Measurements from ENCODE around the gene E2F2. TPM values are rescaled to one million over a fixed set of nuclear protein-coding genes. Genes with fewer than 3 reads are reported as not detected.

Gene E2F2
- total RNA-seq, 1 experiment from 2014 or later, result 0.89 TPM

DNA sequence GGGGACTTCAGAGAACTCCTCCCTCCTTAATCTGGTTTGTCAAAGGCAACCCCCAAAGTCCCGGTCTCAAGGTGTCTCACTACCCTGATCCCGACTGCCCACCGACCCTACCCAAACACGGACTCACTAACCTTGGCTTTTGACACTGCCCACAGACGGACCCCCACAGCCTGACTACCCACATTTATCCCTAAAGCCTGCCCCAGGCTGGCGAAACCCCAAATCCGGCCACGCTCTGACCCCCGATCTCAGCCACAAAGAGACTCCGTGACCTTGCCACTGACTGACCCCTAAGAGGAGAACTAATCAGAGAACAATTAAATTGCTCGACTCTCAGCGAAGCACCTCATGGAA lies 23.1 kb upstream of the E2F2 start:
- BruUV-seq (replicated peaks), result no TSS peak
- intact Hi-C loops (cut with micrococcal nuclease), result no loop called here
- CTCF ChIA-PET, result interaction anchor here (0.6 to 21.7 kb wide), 5 partner anchors 9 to 560 kb away, joined by 3 to 472 read pairs (median 3); no protein-coding TSS in a partner anchor

GRCh38 chr1:23553231-23554126 lies 22.4 kb upstream of the E2F2 start:
- H3K27ac Mint-ChIP-seq (ENCODE audit: low read depth, unreplicated experiment), result peak overlapping the region; percentile 6
- H3K4me3 Mint-ChIP-seq (ENCODE audit: unreplicated experiment), result peak overlapping the region; percentile 94
- H3K4me1 Mint-ChIP-seq (ENCODE audit: insufficient read depth, unreplicated experiment), result peaks cover 26% of the 10 kb centered on the region
- H3K27me3 Mint-ChIP-seq (ENCODE audit: insufficient read depth, unreplicated experiment), result no peaks in the 10 kb centered on the region
- no peaks in the 10 kb centered on the region for H3K9me3 Mint-ChIP-seq (ENCODE audit: unreplicated experiment)
- ChIA-PET CTCF (interaction anchor here (0.6 to 21.7 kb wide), 6 partner anchors 9 to 343 kb away, joined by 3 to 472 read pairs (median 3); no protein-coding TSS in a partner anchor), POLR2A (interaction anchor here (0.6 to 8.5 kb wide), 6 partner anchors 12 to 86 kb away, joined by 3 to 131 read pairs (median 4); no protein-coding TSS in a partner anchor)
- intact Hi-C loops (cut with micrococcal nuclease), result no loop called here
- BruUV-seq (replicated peaks), result no TSS peak
- no peak for TF ChIP-seq CTCF (IDR thresholded peaks at IDR 0.05; ENCODE audit: unreplicated experiment)
- H3K36me3 Mint-ChIP-seq (ENCODE audit: insufficient read depth, unreplicated experiment), result peaks cover 5% of the 10 kb centered on the region
- DNase-seq (ENCODE audit: unreplicated experiment), result no peak

More for the DNA sequence above, 23.1 kb upstream of the E2F2 start:
- Mint-ChIP-seq H3K4me1 (ENCODE audit: insufficient read depth, unreplicated experiment) (peaks cover 26% of the 10 kb centered on the region), H3K4me3 (ENCODE audit: unreplicated experiment) (peak overlapping the region; percentile 94), H3K27me3 (ENCODE audit: insufficient read depth, unreplicated experiment) (no peaks in the 10 kb centered on the region), H3K27ac (ENCODE audit: low read depth, unreplicated experiment) (peak overlapping the region; percentile 6), H3K9me3 (ENCODE audit: unreplicated experiment) (no peaks in the 10 kb centered on the region), H3K36me3 (ENCODE audit: insufficient read depth, unreplicated experiment) (peaks cover 11% of the 10 kb centered on the region)
- TF ChIP-seq CTCF (IDR thresholded peaks at IDR 0.05; ENCODE audit: unreplicated experiment), result no peak
- no peak for DNase-seq (ENCODE audit: unreplicated experiment)
- POLR2A ChIA-PET, result interaction anchor here (0.6 to 12.1 kb wide), 13 partner anchors 13 to 190 kb away, joined by 3 to 622 read pairs (median 5); partner anchors contain the start of genes ELOA and RPL11

GRCh38 chr1:23551849-23552248 lies 20.8 kb upstream of the E2F2 start:
- TF ChIP-seq CTCF (IDR thresholded peaks at IDR 0.05; ENCODE audit: unreplicated experiment), result no peak
- no peaks in the 10 kb centered on the region for H3K9me3 Mint-ChIP-seq (ENCODE audit: unreplicated experiment)

GRCh38 chr1:23548704-23549143 lies 17.7 kb upstream of the E2F2 start:
- CTCF ChIA-PET, result interaction anchor here (0.5 to 21.7 kb wide), 9 partner anchors 9 to 209 kb away, joined by 3 to 472 read pairs (median 4); no protein-coding TSS in a partner anchor
- no peak for DNase-seq (ENCODE audit: unreplicated experiment)

More at GRCh38 chr1:23551849-23552248, 20.8 kb upstream of the E2F2 start:
- intact Hi-C loops (cut with micrococcal nuclease), result no loop called here
- no peak for DNase-seq (ENCODE audit: unreplicated experiment)
- BruUV-seq (replicated peaks), result no TSS peak
- Mint-ChIP-seq H3K36me3 (ENCODE audit: insufficient read depth, unreplicated experiment) (peaks cover under 1% of the 10 kb centered on the region), H3K4me1 (ENCODE audit: insufficient read depth, unreplicated experiment) (peaks cover 18% of the 10 kb centered on the region), H3K27me3 (ENCODE audit: insufficient read depth, unreplicated experiment) (no peaks in the 10 kb centered on the region), H3K27ac (ENCODE audit: low read depth, unreplicated experiment) (no peak overlapping the region), H3K4me3 (ENCODE audit: unreplicated experiment) (no peak overlapping the region)
- ChIA-PET CTCF (interaction anchor here (2.4 to 21.7 kb wide), 2 partner anchors 12 to 83 kb away, joined by 11 to 472 read pairs; no protein-coding TSS in a partner anchor), POLR2A (interaction anchor here (8.5 kb wide), 1 partner anchor 80 kb away, joined by 131 read pairs; no protein-coding TSS in a partner anchor)

More at GRCh38 chr1:23548704-23549143, 17.7 kb upstream of the E2F2 start:
- peaks cover 6% of the 10 kb centered on the region for H3K4me1 Mint-ChIP-seq (ENCODE audit: insufficient read depth, unreplicated experiment)
- no peak overlapping the region for H3K27ac Mint-ChIP-seq (ENCODE audit: low read depth, unreplicated experiment)
- no peak for TF ChIP-seq CTCF (IDR thresholded peaks at IDR 0.05; ENCODE audit: unreplicated experiment)
- H3K27me3 Mint-ChIP-seq (ENCODE audit: insufficient read depth, unreplicated experiment), result no peaks in the 10 kb centered on the region
- no peak overlapping the region for H3K4me3 Mint-ChIP-seq (ENCODE audit: unreplicated experiment)
- intact Hi-C loops (cut with micrococcal nuclease), result loop anchor here (10.0 kb wide), 1 partner anchor 366 kb away; the partner anchor contains the start of gene CNR2
- H3K36me3 Mint-ChIP-seq (ENCODE audit: insufficient read depth, unreplicated experiment), result no peaks in the 10 kb centered on the region
- H3K9me3 Mint-ChIP-seq (ENCODE audit: unreplicated experiment), result no peaks in the 10 kb centered on the region
- no TSS peak for BruUV-seq (replicated peaks)
- POLR2A ChIA-PET, result interaction anchor here (0.6 to 1.7 kb wide), 5 partner anchors 10 to 89 kb away, joined by 3 to 13 read pairs (median 6); no protein-coding TSS in a partner anchor

All from MCF 10A (cell line).